Measurements from ENCODE around the gene GJC2. TPM values are rescaled to one million over a fixed set of nuclear protein-coding genes. Genes with fewer than 3 reads are reported as not detected.

GJC2 gene
- total and polyA plus RNA-seq, 4 donors, result 1.5 to 6.7 (median 2.6) TPM

DNA sequence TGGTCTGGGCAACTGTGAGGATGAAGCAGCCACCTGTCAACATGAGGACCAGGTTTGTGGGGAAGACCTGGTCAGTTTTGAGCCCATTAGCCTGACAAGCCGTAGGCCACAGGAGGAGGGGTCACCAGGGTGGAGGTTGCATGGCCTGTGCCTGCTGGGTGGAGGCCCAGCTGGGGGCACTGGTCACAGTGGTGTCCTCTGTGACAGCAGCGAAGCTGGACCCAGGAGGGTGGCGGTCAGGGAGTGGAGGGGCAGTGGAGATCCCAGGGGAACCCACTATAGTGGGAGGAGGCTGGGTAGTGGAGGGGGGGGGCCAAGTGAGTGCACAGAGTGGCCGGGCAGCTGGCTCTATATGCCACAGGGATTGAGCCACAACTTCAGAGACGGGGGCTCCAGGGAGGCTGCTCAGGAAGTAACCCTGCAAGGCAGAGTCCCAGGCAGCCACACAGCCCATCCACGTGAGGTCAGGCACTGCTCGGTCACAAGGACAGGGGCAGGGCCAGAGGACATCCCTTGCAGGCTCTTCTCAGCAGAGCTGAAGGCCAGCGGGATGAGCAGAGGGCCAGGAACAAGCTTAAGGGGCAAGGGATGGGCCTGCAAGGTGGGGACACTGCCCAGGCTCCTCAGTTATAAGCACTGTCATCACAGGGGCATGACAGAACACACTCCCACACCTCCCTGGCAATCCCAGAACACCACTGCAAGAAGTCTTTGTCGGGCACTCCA, 44.3 kb upstream of the GJC2 start:
- H3K4me1 ChIP-seq (ENCODE audit: control insufficient read depth in 5 of 5, insufficient read depth in 5 of 5, low read length in 5 of 5), result peaks cover 2 to 18% (median 6%) of the 10 kb centered on the region in 5 donors
- no peaks in the 10 kb centered on the region for H3K9me3 ChIP-seq (ENCODE audit: control insufficient read depth in 4 of 4, insufficient read depth in 3 of 4, low read length in 3 of 4)
- no peak for DNase-seq
- peaks cover 0 to 19% (median 5%) of the 10 kb centered on the region in 4 donors for H3K36me3 ChIP-seq (ENCODE audit: control insufficient read depth in 4 of 4, insufficient read depth in 4 of 4, low read length in 4 of 4)
- no peak overlapping the region for H3K27ac ChIP-seq (ENCODE audit: low read depth in 1 of 2, low read length in 1 of 2)
- H3K4me3 ChIP-seq, result no peak overlapping the region
- no peaks in the 10 kb centered on the region for H3K27me3 ChIP-seq (ENCODE audit: control insufficient read depth in 3 of 3, insufficient read depth in 3 of 3, low read length in 2 of 3)
- ATAC-seq (ENCODE audit: insufficient read depth, low FRiP score), result no peak
- H3K9ac ChIP-seq (ENCODE audit: insufficient read depth in 1 of 2, low read length in 2 of 2), result no peak overlapping the region
- 84 to 90% methylated on average over 9 of the region's 9 CpGs for WGBS, 2 donors
- TF ChIP-seq, protein P1, sequence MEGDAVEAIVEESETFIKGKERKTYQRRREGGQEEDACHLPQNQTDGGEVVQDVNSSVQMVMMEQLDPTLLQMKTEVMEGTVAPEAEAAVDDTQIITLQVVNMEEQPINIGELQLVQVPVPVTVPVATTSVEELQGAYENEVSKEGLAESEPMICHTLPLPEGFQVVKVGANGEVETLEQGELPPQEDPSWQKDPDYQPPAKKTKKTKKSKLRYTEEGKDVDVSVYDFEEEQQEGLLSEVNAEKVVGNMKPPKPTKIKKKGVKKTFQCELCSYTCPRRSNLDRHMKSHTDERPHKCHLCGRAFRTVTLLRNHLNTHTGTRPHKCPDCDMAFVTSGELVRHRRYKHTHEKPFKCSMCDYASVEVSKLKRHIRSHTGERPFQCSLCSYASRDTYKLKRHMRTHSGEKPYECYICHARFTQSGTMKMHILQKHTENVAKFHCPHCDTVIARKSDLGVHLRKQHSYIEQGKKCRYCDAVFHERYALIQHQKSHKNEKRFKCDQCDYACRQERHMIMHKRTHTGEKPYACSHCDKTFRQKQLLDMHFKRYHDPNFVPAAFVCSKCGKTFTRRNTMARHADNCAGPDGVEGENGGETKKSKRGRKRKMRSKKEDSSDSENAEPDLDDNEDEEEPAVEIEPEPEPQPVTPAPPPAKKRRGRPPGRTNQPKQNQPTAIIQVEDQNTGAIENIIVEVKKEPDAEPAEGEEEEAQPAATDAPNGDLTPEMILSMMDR (IDR thresholded peaks at IDR 0.05; ENCODE audit: control extremely low read depth, extremely low read depth), result no peak

DNA sequence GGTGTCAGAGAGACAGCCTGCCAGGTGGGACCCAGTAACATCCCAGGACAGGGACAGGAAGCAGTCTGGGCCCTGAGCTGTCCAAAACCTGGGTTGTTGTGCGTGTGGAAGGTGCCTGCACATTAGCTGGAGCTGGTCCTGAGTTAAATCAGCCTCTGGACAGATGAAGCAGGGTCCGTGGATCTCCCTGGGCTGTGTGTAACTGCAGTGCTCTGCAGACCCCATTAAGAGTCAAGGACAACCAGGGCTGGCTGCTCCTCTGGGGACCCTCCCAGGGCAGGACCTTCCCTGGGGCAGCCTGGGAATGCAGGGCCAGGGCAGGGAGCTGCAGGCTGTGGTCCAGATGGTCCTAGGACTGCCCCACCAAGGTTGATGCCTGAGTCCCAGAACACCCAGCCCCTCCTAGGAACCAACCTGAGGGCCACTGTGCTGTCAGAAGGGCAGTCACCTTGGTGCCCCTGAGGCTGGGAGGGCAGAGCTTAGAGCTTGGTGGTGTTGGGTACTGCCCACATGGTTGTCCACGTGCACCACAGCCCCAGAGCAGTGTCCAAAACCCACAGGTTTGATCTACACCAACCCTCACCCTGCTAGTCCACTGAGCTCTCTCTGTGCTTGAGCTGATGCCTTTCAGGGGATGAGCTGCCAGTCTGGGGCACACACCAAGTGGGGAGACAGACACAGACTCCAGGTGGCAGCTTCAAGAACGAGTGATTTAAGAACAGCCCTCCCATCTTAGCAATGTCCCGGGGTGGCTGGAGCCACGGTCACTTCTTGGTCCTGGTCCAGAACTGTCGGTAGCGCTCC, 43.5 kb upstream of the GJC2 start:
- Histone ChIP-seq H3K9ac (ENCODE audit: insufficient read depth in 1 of 2, low read length in 2 of 2) (no peak overlapping the region), H3K4me3 (no peak overlapping the region), H3K27me3 (ENCODE audit: control insufficient read depth in 3 of 3, insufficient read depth in 3 of 3, low read length in 2 of 3) (no peaks in the 10 kb centered on the region), H3K27ac (ENCODE audit: low read depth in 1 of 2, low read length in 1 of 2) (no peak overlapping the region), H3K9me3 (ENCODE audit: control insufficient read depth in 4 of 4, insufficient read depth in 3 of 4, low read length in 3 of 4) (no peaks in the 10 kb centered on the region), H3K4me1 (ENCODE audit: control insufficient read depth in 5 of 5, insufficient read depth in 5 of 5, low read length in 5 of 5) (peaks cover 2 to 18% (median 6%) of the 10 kb centered on the region in 5 donors), H3K36me3 (ENCODE audit: control insufficient read depth in 4 of 4, insufficient read depth in 4 of 4, low read length in 4 of 4) (peaks cover 0 to 14% (median 4%) of the 10 kb centered on the region in 4 donors)
- ATAC-seq (ENCODE audit: insufficient read depth, low FRiP score), result no peak
- 87 to 93% methylated on average over 8 of the region's 8 CpGs for WGBS, 2 donors
- no peak for DNase-seq
- TF ChIP-seq, protein P1 (IDR thresholded peaks at IDR 0.05; ENCODE audit: control extremely low read depth, extremely low read depth), result no peak

DNA sequence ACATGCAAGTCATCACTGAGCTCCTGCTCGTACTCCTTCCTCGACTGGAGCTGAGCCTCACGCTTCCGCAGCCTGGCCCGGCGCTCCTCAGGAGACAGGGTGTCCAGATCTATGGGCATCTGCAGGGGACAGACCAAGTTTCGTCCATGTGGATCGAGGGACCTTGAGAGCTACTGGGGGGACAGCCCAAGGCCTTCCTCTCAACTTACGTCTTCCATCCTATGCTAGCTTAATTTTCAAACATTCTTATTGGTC, 43.0 kb upstream of the GJC2 start:
- TF ChIP-seq, protein P1 (IDR thresholded peaks at IDR 0.05; ENCODE audit: control extremely low read depth, extremely low read depth), result no peak
- Histone ChIP-seq H3K27me3 (ENCODE audit: control insufficient read depth in 3 of 3, insufficient read depth in 3 of 3, low read length in 2 of 3) (no peaks in the 10 kb centered on the region), H3K4me3 (no peak overlapping the region), H3K9me3 (ENCODE audit: control insufficient read depth in 4 of 4, insufficient read depth in 3 of 4, low read length in 3 of 4) (no peaks in the 10 kb centered on the region), H3K36me3 (ENCODE audit: control insufficient read depth in 4 of 4, insufficient read depth in 4 of 4, low read length in 4 of 4) (peaks cover 0 to 14% (median 4%) of the 10 kb centered on the region in 4 donors), H3K9ac (ENCODE audit: insufficient read depth in 1 of 2, low read length in 2 of 2) (no peak overlapping the region), H3K27ac (ENCODE audit: low read depth in 1 of 2, low read length in 1 of 2) (no peak overlapping the region), H3K4me1 (ENCODE audit: control insufficient read depth in 5 of 5, insufficient read depth in 5 of 5, low read length in 5 of 5) (peaks cover 2 to 18% (median 6%) of the 10 kb centered on the region in 5 donors)
- ATAC-seq (ENCODE audit: insufficient read depth, low FRiP score), result no peak
- no peak for DNase-seq
- WGBS, 2 donors, result 90 to 95% methylated on average over 9 of the region's 9 CpGs

Data from lung (tissue), 12 donors.